GM12878 (cell line): Measurements from ENCODE around the gene SPINT2. TPM values are rescaled to one million over a fixed set of nuclear protein-coding genes. Genes with fewer than 3 reads are reported as not detected.

Source experiments
- ATF7 ChIP-seq: fragments of 450-650 bp; IDR thresholded peaks from 2 replicates; pipeline ENCODE4 v1.6.1; 2016; ENCODE audit warnings: low read depth, mild to moderate bottlenecking
- BHLHE40 ChIP-seq, 2 experiments: fragments of 450-650 bp in 1 of 2; IDR thresholded peaks; 2 replicates each; pipeline ENCODE4 v1.6.1; 2011 to 2017; ENCODE audit warnings: low read depth in 2 of 2, borderline replicate concordance in 1 of 2, improper control_type of control experiment in 1 of 2, low read length in 1 of 2, mild to moderate bottlenecking in 1 of 2
- CBFB ChIP-seq: IDR thresholded peaks from 2 replicates; pipeline ENCODE4 v1.6.1; 2016; ENCODE audit warnings: antibody characterized with exemption, low read depth
- CBX3 ChIP-seq: fragments of 200-600 bp; sonication (generic); IDR thresholded peaks from 2 replicates; pipeline ENCODE4 v1.6.1; 2016; ENCODE audit warnings: low read depth, borderline replicate concordance
- CHD1 ChIP-seq: IDR thresholded peaks from 2 replicates; pipeline ENCODE4 v1.6.1; 2012; ENCODE audit warnings: low read depth, low read length, improper control_type of control experiment
- CREB1 ChIP-seq: IDR thresholded peaks from 2 replicates; pipeline ENCODE4 v1.6.1; 2012; ENCODE audit warnings: low read depth, mild to moderate bottlenecking, inconsistent platforms
- EED ChIP-seq: sonication (generic); IDR thresholded peaks from 2 replicates; pipeline ENCODE4 v1.6.1; 2016; ENCODE audit warnings: antibody characterized with exemption, low read depth
- ESRRA ChIP-seq: IDR thresholded peaks from 2 replicates; pipeline ENCODE4 v1.6.1; 2012; ENCODE audit warnings: mild to moderate bottlenecking, low read length, improper control_type of control experiment
- HCFC1 ChIP-seq: fragments of 150-350 bp; IDR thresholded peaks from 2 replicates; pipeline ENCODE4 v1.6.1; 2014; ENCODE audit warnings: low read length
- HDAC2 ChIP-seq: fragments of 200-600 bp; sonication (generic); IDR thresholded peaks from 2 replicates; pipeline ENCODE4 v1.6.1; 2017
- IKZF1 ChIP-seq: fragments of 450-650 bp; conservative IDR thresholded peaks from 2 replicates; pipeline ENCODE4 v1.6.1; 2017; ENCODE audit warnings: antibody characterized with exemption, mild to moderate bottlenecking
- JUND ChIP-seq: IDR thresholded peaks from 2 replicates; pipeline ENCODE4 v1.6.1; 2012; ENCODE audit warnings: low read depth, mild to moderate bottlenecking, low read length, improper control_type of control experiment, moderate library complexity
- KDM1A ChIP-seq: fragments of 200-600 bp; sonication (generic); IDR thresholded peaks from 2 replicates; pipeline ENCODE4 v1.6.1; 2016; ENCODE audit warnings: borderline replicate concordance
- NFIC ChIP-seq: IDR thresholded peaks from 2 replicates; pipeline ENCODE4 v1.6.1; 2012; ENCODE audit warnings: low read depth, mild to moderate bottlenecking, inconsistent platforms, low read length, moderate library complexity
- PML ChIP-seq: IDR thresholded peaks from 2 replicates; pipeline ENCODE4 v1.6.1; 2012; ENCODE audit warnings: low read length, inconsistent platforms
- SIX5 ChIP-seq: IDR thresholded peaks from 2 replicates; pipeline ENCODE4 v1.6.1; 2011; ENCODE audit warnings: mild to moderate bottlenecking, low read depth, low read length, moderate library complexity; ENCODE audit not compliant: severe bottlenecking
- SP1 ChIP-seq: IDR thresholded peaks from one replicate; pipeline ENCODE4 v1.6.1; 2011; ENCODE audit warnings: low read depth, low read length
- polyA plus RNA-seq, 11 experiments: library from polyadenylated mRNA; depleted of rRNA in 4 of 11; unstranded in 6 of 11; stranded (reverse) in 5 of 11; fragments of >200 nt; fragmentation: Nextera tagmentation in 4 of 11; fragmentation: Illumina TruSeq in 1 of 11; extraction: Ambion mirVana in 4 of 11; extraction: Trizol in 1 of 11; gene quantifications; 1 replicate in 1 of 11; 2 replicates in 10 of 11; pipeline versions ENCODE4 v1.2.1 to v1.2.3, GENCODE V29; 2011 to 2016; ENCODE audit warnings: inconsistent platforms in 2 of 11, missing spikeins in 2 of 11, low read depth in 1 of 11
- total RNA-seq, 4 experiments: library from RNA; depleted of rRNA in 3 of 4; stranded (reverse); fragments of >200 nt in 3 of 4; fragmentation: Illumina TruSeq in 1 of 4; extraction: Trizol in 1 of 4; gene quantifications; 2 replicates each; pipeline versions ENCODE4 v1.2.1 to v1.2.3, GENCODE V29; 2013 to 2021
- TF ChIP-seq, protein P1 (sequence below): IDR thresholded peaks from 2 replicates; pipeline ENCODE4 v1.6.1; 2012; ENCODE audit warnings: low read depth, low read length, improper control_type of control experiment
- TF ChIP-seq, protein P2 (sequence below): IDR thresholded peaks from 2 replicates; pipeline ENCODE4 v1.6.1; 2011; ENCODE audit warnings: mild to moderate bottlenecking, low read depth, low read length, moderate library complexity; ENCODE audit not compliant: insufficient replicate concordance
- TF ChIP-seq, protein P3 (sequence below): fragments of 450-650 bp; formaldehyde crosslinking; IDR thresholded peaks from 2 replicates; pipeline ENCODE4 v1.4.0; 2020; ENCODE audit warnings: mild to moderate bottlenecking, moderate library complexity
- TF ChIP-seq, protein P4 (sequence below): IDR thresholded peaks from 2 replicates; pipeline ENCODE4 v1.6.1; 2012; ENCODE audit warnings: improper control_type of control experiment, low read depth, low read length; ENCODE audit not compliant: insufficient replicate concordance

SPINT2 gene
- total and polyA plus RNA-seq, 10 of the 15 experiments (the other 5 are each of a cell fraction or from before 2014, with no cell fraction given): 0.15 to 26.5 (median 17.5) TPM

DNA sequence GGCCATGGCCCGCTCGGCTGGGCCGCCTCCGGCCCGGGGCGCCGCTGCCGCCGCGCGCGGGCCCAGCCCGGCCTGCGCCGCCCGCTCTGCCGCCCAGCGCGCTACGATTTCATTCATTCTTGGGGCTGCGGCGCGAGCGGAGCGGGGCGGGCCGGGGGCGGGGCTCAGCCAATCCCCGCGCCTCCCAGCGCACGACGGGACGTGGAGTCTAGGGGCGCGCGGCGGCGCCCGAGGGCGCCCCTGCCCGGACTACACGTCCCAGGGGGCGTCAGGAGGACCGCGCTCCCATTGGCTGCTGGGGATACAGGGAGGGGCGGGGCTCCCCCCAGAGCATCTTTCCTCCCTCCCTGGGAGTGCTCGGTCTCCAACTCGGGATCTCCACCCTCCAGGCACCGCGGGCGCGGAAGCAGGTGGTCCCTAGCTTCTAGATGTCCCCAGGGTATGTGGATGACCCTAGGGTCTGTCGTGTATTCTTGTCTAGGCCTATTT is 34.7 kb upstream of the SPINT2 start (continued):
- TF ChIP-seq, protein P1, sequence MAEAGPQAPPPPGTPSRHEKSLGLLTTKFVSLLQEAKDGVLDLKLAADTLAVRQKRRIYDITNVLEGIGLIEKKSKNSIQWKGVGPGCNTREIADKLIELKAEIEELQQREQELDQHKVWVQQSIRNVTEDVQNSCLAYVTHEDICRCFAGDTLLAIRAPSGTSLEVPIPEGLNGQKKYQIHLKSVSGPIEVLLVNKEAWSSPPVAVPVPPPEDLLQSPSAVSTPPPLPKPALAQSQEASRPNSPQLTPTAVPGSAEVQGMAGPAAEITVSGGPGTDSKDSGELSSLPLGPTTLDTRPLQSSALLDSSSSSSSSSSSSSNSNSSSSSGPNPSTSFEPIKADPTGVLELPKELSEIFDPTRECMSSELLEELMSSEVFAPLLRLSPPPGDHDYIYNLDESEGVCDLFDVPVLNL: no peak
- TF ChIP-seq PML: no peak
- TF ChIP-seq HCFC1: peak; percentile 74
- TF ChIP-seq SP1: peak; percentile 55
- TF ChIP-seq ESRRA: no peak
- TF ChIP-seq JUND: no peak
- no peak for TF ChIP-seq BHLHE40 (IDR thresholded peaks at IDR 0.05; ENCODE audit: borderline replicate concordance in 1 of 2, low read depth in 2 of 2, low read length in 1 of 2)
- TF ChIP-seq, protein P2, sequence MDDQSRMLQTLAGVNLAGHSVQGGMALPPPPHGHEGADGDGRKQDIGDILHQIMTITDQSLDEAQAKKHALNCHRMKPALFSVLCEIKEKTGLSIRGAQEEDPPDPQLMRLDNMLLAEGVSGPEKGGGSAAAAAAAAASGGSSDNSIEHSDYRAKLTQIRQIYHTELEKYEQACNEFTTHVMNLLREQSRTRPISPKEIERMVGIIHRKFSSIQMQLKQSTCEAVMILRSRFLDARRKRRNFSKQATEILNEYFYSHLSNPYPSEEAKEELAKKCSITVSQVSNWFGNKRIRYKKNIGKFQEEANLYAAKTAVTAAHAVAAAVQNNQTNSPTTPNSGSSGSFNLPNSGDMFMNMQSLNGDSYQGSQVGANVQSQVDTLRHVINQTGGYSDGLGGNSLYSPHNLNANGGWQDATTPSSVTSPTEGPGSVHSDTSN: no peak
- TF ChIP-seq CBFB: no peak
- TF ChIP-seq CHD1: no peak
- no peak for TF ChIP-seq NFIC
- no peak for TF ChIP-seq CREB1
- TF ChIP-seq HDAC2: no peak
- TF ChIP-seq EED: no peak
- TF ChIP-seq IKZF1: 0 out of 2 replicates have a peak, but pooled peaks have one; percentile 16
- TF ChIP-seq SIX5: peak; percentile 83
- no peak for TF ChIP-seq ATF7
- TF ChIP-seq, protein P3, sequence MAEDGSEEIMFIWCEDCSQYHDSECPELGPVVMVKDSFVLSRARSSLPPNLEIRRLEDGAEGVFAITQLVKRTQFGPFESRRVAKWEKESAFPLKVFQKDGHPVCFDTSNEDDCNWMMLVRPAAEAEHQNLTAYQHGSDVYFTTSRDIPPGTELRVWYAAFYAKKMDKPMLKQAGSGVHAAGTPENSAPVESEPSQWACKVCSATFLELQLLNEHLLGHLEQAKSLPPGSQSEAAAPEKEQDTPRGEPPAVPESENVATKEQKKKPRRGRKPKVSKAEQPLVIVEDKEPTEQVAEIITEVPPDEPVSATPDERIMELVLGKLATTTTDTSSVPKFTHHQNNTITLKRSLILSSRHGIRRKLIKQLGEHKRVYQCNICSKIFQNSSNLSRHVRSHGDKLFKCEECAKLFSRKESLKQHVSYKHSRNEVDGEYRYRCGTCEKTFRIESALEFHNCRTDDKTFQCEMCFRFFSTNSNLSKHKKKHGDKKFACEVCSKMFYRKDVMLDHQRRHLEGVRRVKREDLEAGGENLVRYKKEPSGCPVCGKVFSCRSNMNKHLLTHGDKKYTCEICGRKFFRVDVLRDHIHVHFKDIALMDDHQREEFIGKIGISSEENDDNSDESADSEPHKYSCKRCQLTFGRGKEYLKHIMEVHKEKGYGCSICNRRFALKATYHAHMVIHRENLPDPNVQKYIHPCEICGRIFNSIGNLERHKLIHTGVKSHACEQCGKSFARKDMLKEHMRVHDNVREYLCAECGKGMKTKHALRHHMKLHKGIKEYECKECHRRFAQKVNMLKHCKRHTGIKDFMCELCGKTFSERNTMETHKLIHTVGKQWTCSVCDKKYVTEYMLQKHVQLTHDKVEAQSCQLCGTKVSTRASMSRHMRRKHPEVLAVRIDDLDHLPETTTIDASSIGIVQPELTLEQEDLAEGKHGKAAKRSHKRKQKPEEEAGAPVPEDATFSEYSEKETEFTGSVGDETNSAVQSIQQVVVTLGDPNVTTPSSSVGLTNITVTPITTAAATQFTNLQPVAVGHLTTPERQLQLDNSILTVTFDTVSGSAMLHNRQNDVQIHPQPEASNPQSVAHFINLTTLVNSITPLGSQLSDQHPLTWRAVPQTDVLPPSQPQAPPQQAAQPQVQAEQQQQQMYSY (CRISPR knock-in tag): no peak
- TF ChIP-seq, protein P4, sequence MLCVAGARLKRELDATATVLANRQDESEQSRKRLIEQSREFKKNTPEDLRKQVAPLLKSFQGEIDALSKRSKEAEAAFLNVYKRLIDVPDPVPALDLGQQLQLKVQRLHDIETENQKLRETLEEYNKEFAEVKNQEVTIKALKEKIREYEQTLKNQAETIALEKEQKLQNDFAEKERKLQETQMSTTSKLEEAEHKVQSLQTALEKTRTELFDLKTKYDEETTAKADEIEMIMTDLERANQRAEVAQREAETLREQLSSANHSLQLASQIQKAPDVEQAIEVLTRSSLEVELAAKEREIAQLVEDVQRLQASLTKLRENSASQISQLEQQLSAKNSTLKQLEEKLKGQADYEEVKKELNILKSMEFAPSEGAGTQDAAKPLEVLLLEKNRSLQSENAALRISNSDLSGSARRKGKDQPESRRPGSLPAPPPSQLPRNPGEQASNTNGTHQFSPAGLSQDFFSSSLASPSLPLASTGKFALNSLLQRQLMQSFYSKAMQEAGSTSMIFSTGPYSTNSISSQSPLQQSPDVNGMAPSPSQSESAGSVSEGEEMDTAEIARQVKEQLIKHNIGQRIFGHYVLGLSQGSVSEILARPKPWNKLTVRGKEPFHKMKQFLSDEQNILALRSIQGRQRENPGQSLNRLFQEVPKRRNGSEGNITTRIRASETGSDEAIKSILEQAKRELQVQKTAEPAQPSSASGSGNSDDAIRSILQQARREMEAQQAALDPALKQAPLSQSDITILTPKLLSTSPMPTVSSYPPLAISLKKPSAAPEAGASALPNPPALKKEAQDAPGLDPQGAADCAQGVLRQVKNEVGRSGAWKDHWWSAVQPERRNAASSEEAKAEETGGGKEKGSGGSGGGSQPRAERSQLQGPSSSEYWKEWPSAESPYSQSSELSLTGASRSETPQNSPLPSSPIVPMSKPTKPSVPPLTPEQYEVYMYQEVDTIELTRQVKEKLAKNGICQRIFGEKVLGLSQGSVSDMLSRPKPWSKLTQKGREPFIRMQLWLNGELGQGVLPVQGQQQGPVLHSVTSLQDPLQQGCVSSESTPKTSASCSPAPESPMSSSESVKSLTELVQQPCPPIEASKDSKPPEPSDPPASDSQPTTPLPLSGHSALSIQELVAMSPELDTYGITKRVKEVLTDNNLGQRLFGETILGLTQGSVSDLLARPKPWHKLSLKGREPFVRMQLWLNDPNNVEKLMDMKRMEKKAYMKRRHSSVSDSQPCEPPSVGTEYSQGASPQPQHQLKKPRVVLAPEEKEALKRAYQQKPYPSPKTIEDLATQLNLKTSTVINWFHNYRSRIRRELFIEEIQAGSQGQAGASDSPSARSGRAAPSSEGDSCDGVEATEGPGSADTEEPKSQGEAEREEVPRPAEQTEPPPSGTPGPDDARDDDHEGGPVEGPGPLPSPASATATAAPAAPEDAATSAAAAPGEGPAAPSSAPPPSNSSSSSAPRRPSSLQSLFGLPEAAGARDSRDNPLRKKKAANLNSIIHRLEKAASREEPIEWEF: no peak
- no peak for TF ChIP-seq CBX3
- TF ChIP-seq KDM1A: 0 out of 2 replicates have a peak, but pooled peaks have one; percentile 79
